Testis (tissue), 3 donors: Measurements from ENCODE around the gene SYN1. TPM values are rescaled to one million over a fixed set of nuclear protein-coding genes. Genes with fewer than 3 reads are reported as not detected.

Experiments
- DNase-seq: peaks from one replicate; pipeline ENCODE4 v3.0.0-alpha.2; 2019
- H3K27ac ChIP-seq, 2 donors: fragments of 200-600 bp; sonication (generic); one replicate each; pipeline ENCODE4 v1.5.1; 2019
- H3K27me3 ChIP-seq: fragments of 200-600 bp; sonication (generic); one replicate; pipeline ENCODE4 v1.5.1; 2019
- H3K36me3 ChIP-seq: fragments of 200-600 bp; sonication (generic); one replicate; pipeline ENCODE4 v1.5.1; 2017; ENCODE audit warnings: low read depth; ENCODE audit errors: missing control alignments
- H3K4me1 ChIP-seq: fragments of 200-600 bp; sonication (generic); one replicate; pipeline ENCODE4 v1.5.1; 2019
- H3K4me3 ChIP-seq, 2 donors: fragments of 200-600 bp; sonication (generic); one replicate each; pipeline ENCODE4 v1.5.1; 2017 to 2019
- H3K9me3 ChIP-seq: fragments of 200-600 bp; sonication (generic); one replicate; pipeline ENCODE4 v1.5.1; 2017
- POLR2A ChIP-seq: fragments of 450-650 bp; IDR thresholded peaks from one replicate; pipeline ENCODE4 v1.6.1; 2017; ENCODE audit warnings: antibody characterized with exemption, mild to moderate bottlenecking, moderate library complexity
- WGBS, 2 donors: methylation state at CpG; one replicate each; pipeline ENCODE4 v1.1.5; 2018; 5-methylcytosine and 5-hydroxymethylcytosine counted together
- intact Hi-C: fragments of 100-400 bp; cut with DNase I; formaldehyde crosslinking; loops from one replicate; pipeline ENCODE4 v1.15.1; 2023; ENCODE audit warnings: low total_unique reads
- polyA plus RNA-seq: library from polyadenylated mRNA; stranded (reverse); fragments of 350-450 nt; fragmentation: Illumina TruSeq; extraction: RNeasy Lipid Tissue Mini Kit (QIAGEN cat#74804); gene quantifications from one replicate; pipeline ENCODE4 v1.2.3, GENCODE V29; 2014; ENCODE audit warnings: low read depth, low replicate concordance; ENCODE audit not compliant: insufficient read depth
- total RNA-seq, 2 donors: library from RNA; depleted of rRNA; stranded (reverse); fragments of >200 nt; gene quantifications; one replicate each; pipeline ENCODE4 v1.2.3, GENCODE V29; 2016
- TF ChIP-seq, protein P1 (sequence below), 3 experiments: fragments of 450-650 bp in 2 of 3; fragments of 200-600 bp in 1 of 3; sonication (generic) in 1 of 3; IDR thresholded peaks; one replicate each; pipeline ENCODE4 v1.5.1; 2016 to 2019; ENCODE audit warnings: antibody characterized with exemption in 3 of 3, mild to moderate bottlenecking in 2 of 3, moderate library complexity in 1 of 3

The SYN1 gene
- total and polyA plus RNA-seq, 3 donors from 2014 or later = 2.8 to 3.5 (median 3.4) TPM

DNA sequence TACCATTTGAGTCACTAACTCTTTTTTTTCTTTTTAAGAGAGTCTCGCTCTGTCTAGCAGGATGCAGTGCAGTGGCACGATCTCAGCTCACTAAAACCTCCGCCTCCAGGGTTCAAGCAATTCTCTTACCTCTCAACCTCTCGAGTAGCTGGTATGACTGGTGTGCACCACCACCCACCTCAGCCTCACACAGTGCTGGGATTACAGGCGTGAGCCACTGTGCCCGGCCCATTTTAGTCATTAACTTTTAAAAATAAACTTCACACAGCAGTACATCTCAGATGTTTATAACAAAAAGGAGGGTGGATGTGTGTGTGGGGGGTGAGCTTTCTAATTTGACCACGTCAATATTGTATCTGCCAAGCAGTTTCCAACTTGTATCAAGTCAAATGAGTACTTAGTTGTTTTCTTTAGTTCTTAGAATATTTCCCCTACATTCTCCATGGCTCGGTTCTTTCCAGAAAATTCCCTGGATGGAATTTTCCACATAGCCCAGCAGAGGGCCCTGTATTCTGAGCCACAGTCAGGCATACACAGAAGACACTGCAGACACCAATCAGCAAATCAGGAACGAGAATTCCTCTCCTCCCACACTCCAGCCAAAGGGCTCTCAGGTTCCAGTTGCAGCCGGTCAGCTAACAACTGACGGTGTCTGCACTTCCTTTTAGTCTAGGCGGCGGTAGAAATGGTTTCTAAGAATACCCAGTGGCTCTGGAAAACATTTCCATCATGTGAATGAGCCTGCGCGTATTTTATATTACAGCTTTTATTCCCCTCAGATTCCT lies 78.7 kb downstream of the SYN1 start:
- Histone ChIP-seq H3K27ac (peak overlapping the region; percentile 68 to 80), H3K36me3 (no peaks in the 10 kb centered on the region), H3K27me3 (no peaks in the 10 kb centered on the region), H3K4me3 (no peak overlapping the region), H3K9me3 (no peaks in the 10 kb centered on the region), H3K4me1 (peaks cover 2% of the 10 kb centered on the region)
- TF ChIP-seq, protein P1, sequence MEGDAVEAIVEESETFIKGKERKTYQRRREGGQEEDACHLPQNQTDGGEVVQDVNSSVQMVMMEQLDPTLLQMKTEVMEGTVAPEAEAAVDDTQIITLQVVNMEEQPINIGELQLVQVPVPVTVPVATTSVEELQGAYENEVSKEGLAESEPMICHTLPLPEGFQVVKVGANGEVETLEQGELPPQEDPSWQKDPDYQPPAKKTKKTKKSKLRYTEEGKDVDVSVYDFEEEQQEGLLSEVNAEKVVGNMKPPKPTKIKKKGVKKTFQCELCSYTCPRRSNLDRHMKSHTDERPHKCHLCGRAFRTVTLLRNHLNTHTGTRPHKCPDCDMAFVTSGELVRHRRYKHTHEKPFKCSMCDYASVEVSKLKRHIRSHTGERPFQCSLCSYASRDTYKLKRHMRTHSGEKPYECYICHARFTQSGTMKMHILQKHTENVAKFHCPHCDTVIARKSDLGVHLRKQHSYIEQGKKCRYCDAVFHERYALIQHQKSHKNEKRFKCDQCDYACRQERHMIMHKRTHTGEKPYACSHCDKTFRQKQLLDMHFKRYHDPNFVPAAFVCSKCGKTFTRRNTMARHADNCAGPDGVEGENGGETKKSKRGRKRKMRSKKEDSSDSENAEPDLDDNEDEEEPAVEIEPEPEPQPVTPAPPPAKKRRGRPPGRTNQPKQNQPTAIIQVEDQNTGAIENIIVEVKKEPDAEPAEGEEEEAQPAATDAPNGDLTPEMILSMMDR (IDR thresholded peaks at IDR 0.05) = peak; percentile 47 to 64 (median 61)
- TF ChIP-seq POLR2A = no peak
- WGBS, 2 donors = 28 to 29% methylated on average over 15 of the region's 15 CpGs
- intact Hi-C loops = no loop called here
- peak; percentile 88 for DNase-seq

DNA sequence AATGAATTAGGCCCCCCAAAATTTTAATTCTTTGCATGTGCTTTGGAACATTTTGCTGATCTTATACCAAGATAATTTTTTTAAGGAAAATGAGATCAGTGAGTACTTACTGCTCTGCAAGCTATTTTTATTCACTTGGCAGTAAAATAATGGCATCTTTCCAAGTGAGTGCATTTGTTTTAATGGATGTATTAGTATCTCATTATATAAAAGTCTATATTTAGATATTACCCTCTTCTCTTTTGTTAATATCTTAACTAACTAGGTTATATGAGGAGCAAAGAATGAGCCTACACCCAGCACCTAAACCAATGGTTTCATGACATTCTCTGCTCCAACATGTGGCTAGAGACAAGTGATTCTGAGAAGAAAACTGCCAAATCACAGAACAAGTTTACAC lies 79.8 kb downstream of the SYN1 start:
- no peak for TF ChIP-seq POLR2A
- TF ChIP-seq, protein P1 (IDR thresholded peaks at IDR 0.05) = no peak
- Histone ChIP-seq H3K4me1 (peaks cover 2% of the 10 kb centered on the region), H3K27me3 (no peaks in the 10 kb centered on the region), H3K27ac (no peak overlapping the region), H3K9me3 (no peaks in the 10 kb centered on the region), H3K4me3 (no peak overlapping the region), H3K36me3 (no peaks in the 10 kb centered on the region)
- no peak for DNase-seq
- intact Hi-C loops = no loop called here

DNA sequence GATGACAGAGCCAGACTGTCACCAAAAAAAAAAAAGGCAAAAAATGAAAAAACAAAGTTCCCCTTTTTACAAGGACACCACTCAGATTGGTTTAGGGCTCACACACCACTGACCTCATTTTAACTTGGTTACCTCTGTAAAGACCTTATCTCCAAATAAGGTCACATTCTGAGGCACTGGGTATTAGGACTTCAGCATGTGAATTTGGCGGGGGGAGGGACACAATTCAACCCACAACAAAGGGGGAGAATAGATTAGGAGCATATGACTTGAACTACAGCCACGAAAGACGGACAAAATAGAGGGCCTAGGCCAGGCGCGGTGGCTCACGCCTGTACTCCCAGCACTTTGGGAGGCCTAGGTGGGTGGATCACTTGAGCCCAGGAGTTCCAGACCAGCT lies 89.6 kb downstream of the SYN1 start:
- H3K36me3 ChIP-seq = no peaks in the 10 kb centered on the region
- no peak overlapping the region for H3K4me3 ChIP-seq
- intact Hi-C loops = no loop called here
- H3K4me1 ChIP-seq = no peaks in the 10 kb centered on the region
- H3K27me3 ChIP-seq = no peaks in the 10 kb centered on the region
- H3K27ac ChIP-seq = no peak overlapping the region
- no peaks in the 10 kb centered on the region for H3K9me3 ChIP-seq
- no peak for DNase-seq
- TF ChIP-seq POLR2A = no peak
- TF ChIP-seq, protein P1 (IDR thresholded peaks at IDR 0.05) = no peak
- WGBS, 2 donors = 88 to 100% methylated on average over 1 to 6 of the region's 6 CpGs

DNA sequence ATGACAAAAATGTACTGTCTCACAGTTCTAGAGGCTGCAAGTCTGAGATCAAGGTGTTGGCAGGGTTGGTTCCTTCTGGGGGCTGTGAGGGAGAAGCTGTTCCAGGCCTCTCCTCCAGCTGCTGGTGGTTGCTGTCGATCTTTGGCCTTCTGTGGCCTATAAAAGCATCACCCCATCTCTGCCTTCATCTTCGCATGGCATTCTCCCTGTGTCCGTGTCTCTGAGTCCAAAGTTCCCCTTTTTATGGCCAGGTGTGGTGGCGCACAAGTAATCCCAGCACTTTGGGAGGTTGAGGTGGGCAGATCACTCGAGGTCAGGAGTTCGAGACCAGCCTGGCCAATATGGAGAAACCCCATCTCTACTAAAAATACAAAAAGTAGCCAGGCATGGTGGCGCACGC lies 90.1 kb downstream of the SYN1 start:
- no peak for DNase-seq
- H3K27ac ChIP-seq = no peak overlapping the region
- H3K4me3 ChIP-seq = no peak overlapping the region
- 60 to 85% methylated on average over 1 to 8 of the region's 8 CpGs for WGBS, 2 donors
- H3K4me1 ChIP-seq = no peaks in the 10 kb centered on the region
- no peaks in the 10 kb centered on the region for H3K9me3 ChIP-seq
- no peak for TF ChIP-seq POLR2A
- intact Hi-C loops = loop anchor here (10.0 kb wide), 1 partner anchor 335 kb away; the partner anchor contains the start of gene UBA1
- no peaks in the 10 kb centered on the region for H3K27me3 ChIP-seq
- H3K36me3 ChIP-seq = no peaks in the 10 kb centered on the region

DNA sequence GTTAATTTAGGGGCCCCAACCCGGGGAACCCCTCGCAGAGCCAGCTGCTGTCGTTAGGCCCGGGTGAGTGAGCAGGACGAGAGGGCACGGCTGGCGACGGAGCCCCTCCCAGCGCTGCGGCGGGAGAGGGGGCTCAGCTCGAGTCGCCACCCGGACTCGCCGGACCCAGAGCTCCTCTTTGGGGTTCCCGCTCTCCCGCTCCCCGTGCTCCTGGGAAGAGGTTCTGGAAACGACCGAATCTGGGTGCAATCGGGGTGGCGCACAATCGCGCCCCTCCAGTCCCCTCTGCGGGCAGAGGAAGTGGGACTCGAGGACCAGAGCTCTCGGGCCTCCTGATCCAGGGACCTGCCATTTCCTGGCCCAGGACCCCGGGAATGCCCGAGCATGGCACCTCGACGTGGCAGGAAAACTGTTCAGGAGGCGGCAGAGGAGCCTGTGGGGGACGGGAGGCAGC lies 95.9 kb downstream of the SYN1 start:
- intact Hi-C loops = loop anchor here (10.0 kb wide), 1 partner anchor 329 kb away; the partner anchor contains the start of gene UBA1
- 0 to 30% methylated on average over 2 to 3 of the region's 34 CpGs for WGBS, 2 donors
- no peaks in the 10 kb centered on the region for H3K4me1 ChIP-seq
- H3K9me3 ChIP-seq = no peaks in the 10 kb centered on the region
- H3K27me3 ChIP-seq = no peaks in the 10 kb centered on the region
- TF ChIP-seq, protein P1 (IDR thresholded peaks at IDR 0.05) = no peak
- TF ChIP-seq POLR2A = no peak
- H3K36me3 ChIP-seq = no peaks in the 10 kb centered on the region
- peak overlapping the region; percentile 40 to 56 for H3K4me3 ChIP-seq
- no peak for DNase-seq
- peak overlapping the region in 1 of 2 donors; percentile 63 for H3K27ac ChIP-seq
